GM19395 (cell line): ENCODE measurements around the gene MAP4K3.
"Not testable (repeated sequence)": the region's sequence is repeated elsewhere in the genome, so short reads cannot be mapped to it uniquely, and the experiment has no call there.

Experiments used
- ATAC-seq: cut with Tn5 transposase; IDR thresholded peaks from one replicate; pipeline ENCODE4 v1.9.1; 2021; ENCODE audit warnings: mild to moderate bottlenecking, moderate library complexity; ENCODE audit not compliant: unreplicated experiment

The MAP4K3 gene

GRCh38 chr2:39411181-39411944 is 25.7 kb downstream of the MAP4K3 start:
- ATAC-seq, result no peak

DNA sequence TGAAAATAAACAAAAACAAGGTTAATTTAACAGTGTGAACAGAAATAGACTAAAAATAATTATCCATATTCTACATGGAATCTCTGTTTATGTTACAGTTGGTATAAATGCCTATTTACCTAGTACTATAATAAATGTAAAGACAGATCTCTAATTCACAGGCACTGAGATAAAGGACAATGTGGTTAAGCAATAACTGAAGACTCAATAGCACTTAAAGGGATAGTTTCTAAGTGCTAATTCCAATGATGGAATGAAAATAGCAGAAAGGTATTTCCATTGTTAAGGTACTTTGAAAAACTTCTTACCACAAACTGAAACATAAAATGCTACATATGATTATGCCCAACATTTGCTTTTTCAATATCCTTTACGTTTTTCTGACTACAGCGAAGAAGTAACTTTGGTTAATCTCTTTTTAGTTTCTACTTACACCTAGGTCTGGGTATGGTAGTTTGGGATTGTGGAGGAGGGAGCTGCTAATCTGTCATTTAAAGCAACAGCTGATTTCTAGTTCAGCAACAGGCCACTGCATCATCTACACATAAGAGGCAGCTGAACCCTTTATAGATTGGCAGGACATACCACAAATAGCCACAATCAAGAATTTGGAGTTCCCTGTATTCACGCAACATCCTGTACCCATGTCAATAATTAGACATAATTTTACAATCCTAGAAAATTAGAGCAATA is 27.2 kb downstream of the MAP4K3 start:
- ATAC-seq, result no peak

- peak; percentile 76 for ATAC-seq
Measured at GRCh38 chr2:39408351-39409136, 28.5 kb downstream of the MAP4K3 start.

DNA sequence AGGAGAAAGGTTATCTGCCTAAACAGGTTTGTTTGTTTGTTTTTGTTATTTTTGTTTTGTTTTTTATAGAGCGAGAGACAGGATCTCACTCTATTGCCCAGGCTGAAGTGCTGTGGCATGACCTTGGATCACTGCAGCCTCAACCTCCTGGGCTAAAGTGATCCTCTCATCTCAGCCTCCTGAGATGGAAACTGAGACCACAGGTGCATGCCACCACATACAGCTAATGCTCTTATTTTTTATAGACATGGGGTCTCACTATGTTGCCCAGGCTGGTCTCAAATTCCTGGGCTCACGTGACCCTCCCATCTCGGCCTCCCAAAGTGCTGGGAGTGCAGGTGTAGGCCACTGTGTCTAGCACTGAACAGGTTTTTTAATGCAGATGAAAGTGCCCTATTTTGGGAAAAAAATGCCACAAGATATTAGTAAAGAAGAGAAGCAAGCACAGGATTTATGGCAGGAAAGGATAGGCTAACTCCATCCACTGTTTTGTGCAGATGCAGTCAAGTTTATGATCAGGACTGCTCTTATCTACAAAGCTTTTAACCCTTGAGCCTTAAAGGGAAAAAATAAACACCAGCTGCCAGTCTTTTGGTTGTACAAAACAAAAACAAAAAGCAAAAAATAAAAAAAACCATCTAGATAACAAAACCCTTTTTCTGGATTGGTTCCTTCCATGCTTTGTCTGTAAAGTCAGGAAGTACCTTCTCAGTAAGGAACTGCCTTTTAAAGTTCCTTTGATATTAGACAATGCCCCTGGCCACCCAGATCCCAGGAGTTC is 29.4 kb downstream of the MAP4K3 start:
- ATAC-seq, result no peak

- no peak for ATAC-seq
Measured at GRCh38 chr2:39405364-39405763, 31.7 kb downstream of the MAP4K3 start.

DNA sequence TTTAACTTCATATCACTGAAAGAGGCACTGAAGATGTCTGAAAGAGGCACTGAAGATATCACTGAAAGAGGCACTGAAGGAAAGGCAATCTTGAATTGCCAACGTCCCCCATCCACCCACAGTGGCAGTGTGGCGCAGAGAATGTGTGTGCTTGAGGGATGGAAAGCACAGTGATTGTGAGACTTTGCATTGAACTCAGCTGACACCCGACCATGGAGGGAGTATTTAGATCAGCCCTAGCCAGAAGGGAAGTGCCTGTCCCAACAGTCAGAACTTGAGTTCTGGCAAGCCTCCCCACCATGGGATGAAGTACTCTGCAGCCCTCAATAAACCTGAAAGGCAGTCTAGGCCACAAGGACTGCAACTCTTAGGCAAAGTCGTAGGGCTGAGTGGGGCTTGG is 33.8 kb downstream of the MAP4K3 start:
- no peak for ATAC-seq

DNA sequence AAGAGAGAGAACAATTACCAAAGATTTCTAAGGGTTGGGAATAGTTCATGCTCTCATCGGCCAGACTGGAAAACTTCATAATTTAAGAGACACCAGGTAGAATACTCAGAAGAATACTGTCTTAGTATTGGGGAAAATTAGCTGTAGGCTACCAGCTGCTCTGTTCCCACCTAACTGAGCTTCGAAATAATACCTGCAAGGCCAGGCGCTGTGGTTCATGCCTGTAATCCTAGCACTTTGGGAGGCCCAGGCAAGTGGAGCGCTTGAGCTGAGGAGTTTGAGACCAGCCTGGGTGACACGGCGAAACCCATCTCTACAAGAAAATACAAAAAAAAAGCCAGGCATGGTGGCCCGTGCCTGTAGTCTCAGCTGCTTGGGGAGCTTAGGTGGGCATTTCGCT is 35.8 kb downstream of the MAP4K3 start:
- no peak for ATAC-seq

DNA sequence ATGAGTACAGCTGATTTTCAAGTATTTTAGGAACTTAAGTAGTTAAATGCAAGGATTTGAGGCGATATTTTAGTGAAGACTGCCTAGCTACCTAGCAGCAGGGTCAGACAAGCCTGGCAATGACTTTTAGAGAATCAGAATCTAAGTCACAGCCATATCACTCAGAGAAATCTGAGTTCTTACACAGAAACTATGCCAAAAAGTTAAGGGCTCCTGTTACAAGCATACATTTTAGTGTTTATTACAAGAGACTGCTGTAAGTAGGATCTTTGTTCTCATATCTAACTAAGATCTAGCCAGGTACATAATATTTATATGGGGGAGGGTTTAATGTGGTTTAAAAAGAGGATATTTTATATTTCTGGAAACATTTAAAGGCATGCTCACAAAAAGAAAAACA is 37.5 kb downstream of the MAP4K3 start:
- ATAC-seq, result no peak

- ATAC-seq, result no peak
Measured at GRCh38 chr2:39395313-39395712, 41.8 kb downstream of the MAP4K3 start.

GRCh38 chr2:39394516-39394961 is 42.5 kb downstream of the MAP4K3 start:
- no peak for ATAC-seq

DNA sequence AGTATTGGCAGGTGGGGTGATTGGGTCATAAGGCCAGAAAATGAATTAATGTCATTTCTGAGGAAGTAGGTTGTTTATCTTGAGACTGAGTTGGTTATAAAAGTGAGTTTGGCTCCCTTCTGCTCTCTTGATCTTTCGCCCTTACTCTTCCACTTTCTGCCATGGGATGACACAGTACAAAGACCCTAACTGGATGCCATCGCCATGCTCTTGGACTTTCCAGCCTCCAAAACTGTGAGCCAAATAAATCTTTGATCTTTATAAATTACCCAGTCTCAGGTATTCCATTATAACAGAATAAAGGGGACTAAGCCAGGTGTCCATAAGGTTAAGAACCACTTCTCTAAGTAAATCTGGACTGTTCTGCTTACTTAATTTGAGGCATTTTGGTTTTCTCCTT is 44.4 kb downstream of the MAP4K3 start:
- no peak for ATAC-seq

DNA sequence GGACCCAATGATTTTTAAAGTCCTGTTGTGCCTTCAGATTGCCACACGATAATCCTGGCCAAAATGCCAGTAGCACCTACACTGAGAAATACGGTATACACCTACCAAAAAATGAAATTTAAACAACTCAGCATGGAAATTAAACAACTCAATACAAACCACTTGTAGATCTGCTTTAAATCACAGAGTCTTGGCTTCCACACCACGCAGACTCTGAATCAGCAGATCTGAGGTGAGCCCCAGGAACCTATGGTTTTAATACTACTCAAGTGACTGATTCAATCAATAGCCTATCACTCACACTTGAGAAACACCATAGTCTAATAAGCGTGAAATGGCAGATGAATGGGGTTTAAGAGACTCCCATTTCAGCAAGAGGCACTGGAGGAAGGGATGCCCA is 46.9 kb downstream of the MAP4K3 start:
- ATAC-seq, result no peak

DNA sequence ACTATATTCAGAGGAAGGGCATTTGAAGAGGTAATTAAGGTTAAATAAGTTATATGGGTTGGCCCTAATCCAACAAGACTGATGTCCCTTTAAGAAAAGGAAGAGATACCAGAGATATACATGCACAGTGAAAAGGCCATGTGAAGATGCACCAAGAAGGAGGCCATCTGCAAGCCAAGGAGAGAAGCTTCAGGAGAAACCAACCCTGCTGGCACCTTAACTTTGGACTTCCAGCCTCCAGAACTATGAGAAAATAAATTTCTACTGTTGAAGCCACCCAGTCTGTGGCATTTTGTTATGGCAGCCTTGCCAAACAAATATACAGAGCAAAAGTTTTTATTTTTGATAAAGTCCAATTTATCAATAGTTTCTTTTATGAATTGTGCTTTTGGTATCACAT is 51.0 kb downstream of the MAP4K3 start:
- no peak for ATAC-seq

DNA sequence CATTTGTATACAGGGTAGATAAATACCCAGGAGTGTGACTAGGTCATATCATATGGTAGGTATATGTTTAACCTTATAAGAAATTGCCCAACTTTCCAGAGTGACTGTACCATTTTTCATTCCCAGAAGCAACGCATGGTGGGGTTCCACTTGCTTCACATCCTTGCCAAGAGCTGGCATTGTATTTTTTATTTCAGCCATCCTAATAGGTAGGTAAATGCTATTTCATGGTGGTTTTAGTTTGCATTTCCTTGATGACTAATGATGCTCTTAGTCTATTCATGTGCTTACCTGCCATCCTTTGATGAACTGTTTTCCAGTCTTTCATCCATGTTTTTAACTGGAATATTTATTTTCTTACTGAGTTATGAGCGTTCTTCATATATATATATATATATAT is 51.9 kb downstream of the MAP4K3 start:
- ATAC-seq, result no peak

DNA sequence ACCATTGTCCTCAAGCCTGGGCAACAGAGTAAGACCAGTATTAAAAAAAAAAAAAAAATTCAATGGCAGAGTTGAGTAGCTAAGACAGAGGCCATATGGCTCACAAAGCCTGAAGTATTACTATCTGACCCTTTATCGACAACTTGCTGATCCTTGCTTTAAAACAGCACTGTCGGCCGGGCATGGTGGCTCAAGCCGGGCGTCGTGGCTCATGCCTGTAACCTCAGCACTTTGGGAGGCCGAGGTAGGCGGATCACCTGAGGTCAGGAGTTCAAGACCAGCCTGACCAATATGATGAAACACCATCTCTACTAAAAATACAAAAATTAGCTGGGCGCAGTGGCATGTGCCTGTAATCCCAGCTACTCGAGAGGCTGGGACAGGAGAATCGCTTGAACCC is 53.0 kb downstream of the MAP4K3 start:
- not testable (repeated sequence) for ATAC-seq

DNA sequence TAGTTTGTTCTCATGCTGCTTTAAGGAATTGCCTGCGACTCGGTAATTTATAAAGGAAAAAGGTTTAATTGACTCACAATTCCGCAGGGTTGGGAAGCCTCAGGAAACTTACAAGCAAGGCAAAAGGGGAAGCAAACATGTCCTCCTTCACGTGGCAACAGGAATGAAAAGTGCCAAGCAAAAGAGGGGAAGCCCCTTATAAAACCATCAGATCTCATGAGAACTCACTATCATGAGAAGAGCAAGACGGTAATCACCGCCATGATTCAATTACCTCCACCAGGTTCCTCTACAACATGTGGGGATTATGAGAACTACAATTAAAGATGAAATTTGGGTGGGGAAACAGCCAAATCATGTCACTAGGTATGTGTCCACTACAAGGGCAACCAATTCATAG is 53.9 kb downstream of the MAP4K3 start:
- ATAC-seq, result no peak

DNA sequence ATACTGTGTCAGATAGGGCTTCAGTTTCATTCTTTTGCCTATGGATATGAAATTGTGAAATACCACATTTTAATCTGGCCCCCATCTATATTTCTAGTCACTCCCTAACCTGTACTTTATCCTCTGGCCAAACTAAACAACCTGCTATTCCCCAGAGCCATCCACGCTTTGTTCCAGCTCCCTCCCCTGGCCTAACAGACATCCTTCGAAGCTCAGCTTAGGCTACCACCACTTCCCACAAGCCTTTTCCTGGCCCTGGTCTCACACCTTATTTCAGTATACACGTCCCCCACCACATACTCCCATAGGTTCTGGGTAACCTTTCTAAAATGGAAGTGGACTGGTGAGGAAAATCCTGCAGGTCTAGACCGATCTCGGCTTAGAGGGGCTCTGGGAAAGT is 55.4 kb downstream of the MAP4K3 start:
- ATAC-seq, result no peak

DNA sequence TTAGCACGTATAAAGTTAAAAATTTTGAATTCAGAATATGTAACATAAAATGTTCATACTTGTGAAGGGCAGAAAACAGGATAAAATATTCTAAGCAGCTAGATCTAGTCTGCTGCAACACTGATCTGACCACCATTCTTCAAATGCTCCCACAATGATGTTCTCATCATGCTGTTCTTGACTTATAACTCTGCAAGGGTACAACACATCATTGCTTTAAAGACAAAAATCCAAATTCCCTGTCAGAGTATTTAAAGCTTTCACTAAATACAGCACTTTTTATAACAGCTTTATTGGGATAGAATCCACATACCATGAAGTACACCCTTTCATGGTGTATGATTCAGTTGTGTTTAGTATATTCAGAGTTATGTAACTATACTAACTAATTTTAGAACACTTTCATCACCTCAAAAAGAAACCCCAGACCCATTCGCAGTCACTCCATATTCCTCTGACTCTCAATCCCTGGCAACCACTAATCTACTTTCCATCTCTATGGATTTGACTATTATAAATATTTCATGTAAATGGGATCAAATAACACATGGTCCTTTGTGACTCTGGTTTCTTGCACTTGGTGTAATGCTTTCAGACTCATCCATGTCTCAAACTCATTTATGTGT is 56.4 kb downstream of the MAP4K3 start:
- ATAC-seq, result no peak

DNA sequence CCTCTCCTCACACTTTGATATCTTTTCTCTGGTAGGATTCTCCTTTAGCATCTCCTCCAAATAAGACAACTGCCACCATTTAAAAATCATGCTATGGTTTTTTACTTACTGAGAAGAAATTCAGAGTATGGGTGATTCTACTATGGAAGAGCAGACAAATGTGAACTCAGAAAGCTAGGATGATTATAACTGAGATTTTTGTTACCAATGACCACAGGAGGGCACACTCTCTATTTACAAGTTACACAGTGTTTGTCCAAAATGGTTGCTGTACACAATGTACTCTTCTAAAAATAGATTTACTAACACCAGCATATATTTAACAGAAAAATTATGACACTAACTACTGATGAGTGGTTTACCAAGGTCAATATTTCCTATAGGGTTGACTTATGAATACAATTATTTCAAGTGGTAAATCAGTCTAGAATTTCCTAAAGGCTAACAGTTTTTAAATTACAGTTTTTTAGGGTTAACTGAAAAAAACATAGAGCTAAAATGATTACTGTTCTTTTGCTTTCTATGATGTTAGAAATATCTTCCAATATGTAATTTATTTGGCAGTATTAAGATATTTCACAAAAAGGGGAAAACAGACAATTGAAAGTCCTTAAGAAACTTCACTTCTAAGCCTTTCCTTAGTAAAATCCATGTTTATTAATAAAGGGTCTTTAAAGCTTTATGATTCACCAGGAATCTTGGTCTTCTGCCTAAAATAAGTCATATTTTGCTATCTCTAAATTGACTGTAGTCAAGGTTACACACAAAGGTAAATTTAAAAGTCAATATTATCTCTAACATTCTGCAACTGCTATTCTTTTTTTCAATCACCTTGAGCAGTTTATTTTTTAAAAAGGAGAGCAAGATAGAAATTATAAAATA is 57.2 kb downstream of the MAP4K3 start:
- ATAC-seq, result peak; percentile 85

- no peak for ATAC-seq
Measured at GRCh38 chr2:39378968-39379367, 58.1 kb downstream of the MAP4K3 start.
